Stimulated activated CD8-positive, alpha-beta memory T cell treated with anti-CD3 and anti-CD28 coated beads, Interleukin-15, amount 100 ng/mL, for 24 hours (primary cell): ENCODE measurements around the gene CACNA1I.
"Not testable (repeated sequence)": the region's sequence is repeated elsewhere in the genome, so short reads cannot be mapped to it uniquely, and the experiment has no call there.

Experiments
- DNase-seq: peaks from one replicate; pipeline ENCODE4 v3.0.0-alpha.2; 2020; ENCODE audit warnings: low read depth

Gene CACNA1I

GRCh38 chr22:39719559-39720450 is 149.3 kb downstream of the CACNA1I start:
- no peak for DNase-seq

GRCh38 chr22:39721206-39722031 is 150.9 kb downstream of the CACNA1I start:
- no peak for DNase-seq

- DNase-seq: no peak
Observed at GRCh38 chr22:39722032-39722325, 151.4 kb downstream of the CACNA1I start.

- no peak for DNase-seq
Observed at GRCh38 chr22:39722501-39722900, 151.9 kb downstream of the CACNA1I start.

GRCh38 chr22:39723463-39723862 is 152.9 kb downstream of the CACNA1I start:
- no peak for DNase-seq

GRCh38 chr22:39723899-39724351 is 153.4 kb downstream of the CACNA1I start:
- no peak for DNase-seq

- no peak for DNase-seq
Observed at GRCh38 chr22:39724390-39724789, 153.8 kb downstream of the CACNA1I start.

GRCh38 chr22:39724857-39725256 is 154.3 kb downstream of the CACNA1I start:
- DNase-seq: no peak

- DNase-seq: no peak
Observed at GRCh38 chr22:39725351-39726035, 154.9 kb downstream of the CACNA1I start.

- DNase-seq: no peak
Observed at GRCh38 chr22:39727541-39727940, 157.0 kb downstream of the CACNA1I start.

- DNase-seq: no peak
Observed at GRCh38 chr22:39728236-39728860, 157.8 kb downstream of the CACNA1I start.

- DNase-seq: no peak
Observed at GRCh38 chr22:39729141-39729934, 158.8 kb downstream of the CACNA1I start.

GRCh38 chr22:39731481-39731880 is 160.9 kb downstream of the CACNA1I start:
- DNase-seq: no peak

GRCh38 chr22:39731881-39732555 is 161.5 kb downstream of the CACNA1I start:
- no peak for DNase-seq

- no peak for DNase-seq
Observed at GRCh38 chr22:39732625-39733024, 162.1 kb downstream of the CACNA1I start.

- DNase-seq: no peak
Observed at GRCh38 chr22:39733191-39733590, 162.6 kb downstream of the CACNA1I start.

- DNase-seq: not testable (repeated sequence)
Observed at GRCh38 chr22:39734046-39734445, 163.5 kb downstream of the CACNA1I start.

GRCh38 chr22:39734866-39735265 is 164.3 kb downstream of the CACNA1I start:
- no peak for DNase-seq

GRCh38 chr22:39735776-39736175 is 165.2 kb downstream of the CACNA1I start:
- DNase-seq: no peak

GRCh38 chr22:39738746-39739145 is 168.2 kb downstream of the CACNA1I start:
- no peak for DNase-seq
